Right lobe of liver (tissue), 6 donors: ENCODE results near the gene OR4C13. TPM values are rescaled to one million over a fixed set of nuclear protein-coding genes. Genes with fewer than 3 reads are reported as not detected.
"Not testable (repeated sequence)": the region's sequence is repeated elsewhere in the genome, so short reads cannot be mapped to it uniquely, and the experiment has no call there.

Source experiments
- ATAC-seq, 4 donors: fragments of 200-7000 bp; cut with Tn5 transposase; one replicate each; pipeline ENCODE4 v1.9.1; 2020; ENCODE audit warnings: mild to moderate bottlenecking in 4 of 4, moderate library complexity in 4 of 4
- DNase-seq, 3 donors: peaks; one replicate each; pipeline ENCODE4 v3.0.0-alpha.2; 2020
- H3K27ac ChIP-seq, 3 donors: fragments of 200-600 bp; one replicate each; pipeline ENCODE4 v1.8.0; 2022
- H3K27me3 ChIP-seq, 2 donors: fragments of 200-600 bp; one replicate each; pipeline ENCODE4 v1.8.0; 2022
- H3K36me3 ChIP-seq, 4 donors: fragments of 200-600 bp; sonication (generic) in 1 of 4; one replicate each; pipeline versions ENCODE4 v1.5.1 to v1.8.0; 2017 to 2022; ENCODE audit warnings: control low read depth in 1 of 4
- H3K4me1 ChIP-seq, 4 donors: fragments of 200-600 bp; sonication (generic) in 1 of 4; one replicate each; pipeline versions ENCODE4 v1.5.1 to v1.8.0; 2017 to 2022; ENCODE audit warnings: control low read depth in 1 of 4
- H3K4me3 ChIP-seq, 3 donors: fragments of 200-600 bp; one replicate each; pipeline ENCODE4 v1.8.0; 2022
- H3K9me3 ChIP-seq, 4 donors: fragments of 200-600 bp; sonication (generic) in 1 of 4; one replicate each; pipeline versions ENCODE4 v1.5.1 to v1.8.0; 2017 to 2022; ENCODE audit warnings: control low read depth in 1 of 4
- POLR2A ChIP-seq: fragments of 450-650 bp; IDR thresholded peaks from one replicate; pipeline ENCODE4 v1.6.1; 2017; ENCODE audit warnings: antibody characterized with exemption, mild to moderate bottlenecking
- WGBS: methylation state at CpG from one replicate; pipeline ENCODE4 v1.1.6; 2018; ENCODE audit warnings: low coverage, low lambda C conversion rate; ENCODE audit not compliant: insufficient coverage; ENCODE audit errors: missing lambda C conversion rate; 5-methylcytosine and 5-hydroxymethylcytosine counted together
- intact Hi-C, 2 donors: fragments of 100-400 bp; cut with DNase I; formaldehyde crosslinking; loops; one replicate each; pipeline versions ENCODE4 v1.11.2 to v1.14.1; 2022
- long read RNA-seq: library from polyadenylated mRNA; unstranded; transcript quantifications from one replicate; pipeline ENCODE4 v2.0.0, GENCODE V29; 2019
- total RNA-seq, 6 experiments: library from RNA; depleted of rRNA in 2 of 6; stranded (reverse); fragments of >200 nt in 2 of 6; fragmentation: NEBNext Ultra II Directional in 3 of 6; extraction: Animal tissue kit (Norgen Biotek cat#: 25700) in 3 of 6; gene quantifications; one replicate each; pipeline versions ENCODE4 v1.1.0 to v1.2.4, GENCODE V29; 2016 to 2023
- TF ChIP-seq, protein P1 (sequence below), 4 donors: fragments of 200-600 bp in 3 of 4; fragments of 450-650 bp in 1 of 4; IDR thresholded peaks; one replicate each; pipeline versions ENCODE4 v1.5.1 to v1.8.0; 2016 to 2022; ENCODE audit warnings: antibody characterized with exemption in 4 of 4, mild to moderate bottlenecking in 2 of 4
- donor health status: DM: no; HTN: yes; CAD: no.
- donor health status: DM: no; HTN: no; CAD: no.
- donor health status: DM: no; HTN: no; CAD: no.
- donor health status: DM: no; HTN: yes; CAD: no.
- donor health status: DM: no; HTN: yes; CAD: no.

Gene OR4C13
- total RNA-seq, result not detected
- long read RNA-seq, result 0 reads

DNA sequence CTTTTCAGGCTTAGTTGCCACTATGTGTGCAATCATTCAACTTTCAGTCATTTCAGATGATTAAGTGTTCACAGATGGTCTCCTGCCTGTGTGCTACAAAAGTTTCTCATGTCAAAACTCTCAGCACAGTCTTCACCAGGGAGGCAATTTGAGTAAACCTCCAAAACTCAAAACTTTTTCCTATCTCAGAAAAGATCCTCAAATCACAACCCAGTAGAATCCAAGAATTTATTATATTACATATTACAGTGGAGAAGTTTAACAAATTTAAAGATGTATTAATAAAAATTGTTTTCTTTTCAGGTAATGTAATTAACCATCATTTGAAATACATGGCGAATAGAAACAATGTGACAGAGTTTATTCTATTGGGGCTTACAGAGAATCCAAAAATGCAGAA lies at the start of gene OR4C13:
Gene OR4C13, plus strand, starts transcription at position 301 of the 400 bp plus-strand sequence. Its CDS starts 32 bp downstream, at position 333.
- DNase-seq (no peak), ATAC-seq (no peak)
- intact Hi-C loops, result no loop called here
- H3K9me3 ChIP-seq, result no peaks in the 10 kb centered on the region
- H3K4me3 ChIP-seq, result no peak within 1 kb of the TSS
- TF ChIP-seq, protein P1, sequence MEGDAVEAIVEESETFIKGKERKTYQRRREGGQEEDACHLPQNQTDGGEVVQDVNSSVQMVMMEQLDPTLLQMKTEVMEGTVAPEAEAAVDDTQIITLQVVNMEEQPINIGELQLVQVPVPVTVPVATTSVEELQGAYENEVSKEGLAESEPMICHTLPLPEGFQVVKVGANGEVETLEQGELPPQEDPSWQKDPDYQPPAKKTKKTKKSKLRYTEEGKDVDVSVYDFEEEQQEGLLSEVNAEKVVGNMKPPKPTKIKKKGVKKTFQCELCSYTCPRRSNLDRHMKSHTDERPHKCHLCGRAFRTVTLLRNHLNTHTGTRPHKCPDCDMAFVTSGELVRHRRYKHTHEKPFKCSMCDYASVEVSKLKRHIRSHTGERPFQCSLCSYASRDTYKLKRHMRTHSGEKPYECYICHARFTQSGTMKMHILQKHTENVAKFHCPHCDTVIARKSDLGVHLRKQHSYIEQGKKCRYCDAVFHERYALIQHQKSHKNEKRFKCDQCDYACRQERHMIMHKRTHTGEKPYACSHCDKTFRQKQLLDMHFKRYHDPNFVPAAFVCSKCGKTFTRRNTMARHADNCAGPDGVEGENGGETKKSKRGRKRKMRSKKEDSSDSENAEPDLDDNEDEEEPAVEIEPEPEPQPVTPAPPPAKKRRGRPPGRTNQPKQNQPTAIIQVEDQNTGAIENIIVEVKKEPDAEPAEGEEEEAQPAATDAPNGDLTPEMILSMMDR (IDR thresholded peaks at IDR 0.05), result no peak
- H3K27ac ChIP-seq, result no peak within 1 kb of the TSS
- no peaks in the 10 kb centered on the region for H3K36me3 ChIP-seq
- WGBS, result 75% methylated on average over 1 of the region's 1 CpG
- H3K4me1 ChIP-seq, result no peaks in the 10 kb centered on the region
- H3K27me3 ChIP-seq, result no peaks in the 10 kb centered on the region

DNA sequence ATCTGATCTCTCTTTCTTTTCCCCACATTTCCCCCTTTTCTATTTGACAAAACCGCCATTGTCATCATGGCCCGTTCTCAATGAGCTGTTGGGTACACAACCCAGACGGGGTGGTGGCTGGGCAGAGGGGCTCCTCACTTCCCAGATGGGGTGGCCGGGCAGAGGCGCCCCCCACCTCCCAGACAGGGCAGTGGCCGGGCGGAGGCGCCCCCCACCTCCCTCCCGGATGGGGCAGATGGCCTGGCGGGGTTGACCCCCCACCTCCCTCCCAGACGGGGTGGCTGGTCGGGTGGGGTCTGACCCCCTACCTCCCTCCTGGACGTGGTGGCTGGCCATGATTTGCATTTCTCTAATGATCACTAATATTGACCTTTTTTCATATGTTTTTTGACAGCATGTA lies 40.7 kb upstream of the OR4C13 start:
- 47% methylated on average over 4 of the region's 13 CpGs for WGBS
- intact Hi-C loops, result not testable (repeated sequence)

DNA sequence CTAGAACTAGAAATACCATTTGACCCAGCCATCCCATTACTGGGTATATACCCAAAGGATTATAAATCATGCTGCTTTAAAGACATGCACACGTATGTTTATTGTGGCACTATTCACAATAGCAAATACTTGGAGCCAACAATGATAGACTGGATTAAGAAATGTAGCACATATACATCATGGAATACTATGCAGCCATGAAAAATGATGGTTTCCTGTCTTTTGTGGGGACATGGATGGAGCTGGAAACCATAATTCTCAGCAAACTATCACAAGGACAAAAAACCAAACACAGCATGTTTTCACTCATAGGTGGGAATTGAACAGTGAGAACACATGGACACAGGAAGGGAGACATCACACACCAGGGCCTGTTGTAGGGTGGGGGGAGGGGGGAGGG lies 3.5 kb upstream of the OR4C13 start:
- H3K4me3 ChIP-seq, H3K9me3 ChIP-seq, H3K27me3 ChIP-seq, ATAC-seq, DNase-seq, intact Hi-C loops, H3K36me3 ChIP-seq, H3K27ac ChIP-seq, H3K4me1 ChIP-seq: not testable (repeated sequence)
- WGBS, result 42% methylated on average over 1 of the region's 1 CpG

More for the DNA sequence above, 40.7 kb upstream of the OR4C13 start:
- not testable (repeated sequence) for DNase-seq, H3K36me3 ChIP-seq, H3K27me3 ChIP-seq, H3K4me3 ChIP-seq, ATAC-seq, H3K4me1 ChIP-seq, H3K9me3 ChIP-seq, H3K27ac ChIP-seq

DNA sequence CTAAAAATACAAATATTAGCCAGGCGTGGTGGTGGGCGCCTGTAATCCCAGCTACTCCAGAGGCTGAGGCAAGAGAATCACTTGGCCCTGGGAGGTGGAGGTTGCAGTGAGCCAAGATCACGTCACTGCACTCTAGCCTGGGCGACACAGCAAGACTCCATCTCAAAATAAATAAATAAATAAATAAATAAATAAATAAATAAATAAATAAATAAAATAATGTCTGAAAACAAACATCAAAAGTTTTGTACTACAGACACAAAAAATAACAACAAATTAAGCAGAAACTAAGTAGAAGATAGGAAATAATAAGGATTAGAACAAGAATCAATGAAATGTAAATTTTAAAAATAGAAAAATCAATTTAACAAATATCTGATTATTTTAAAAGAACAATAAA lies 21.2 kb downstream of the OR4C13 start:
- H3K4me1 ChIP-seq, H3K9me3 ChIP-seq, DNase-seq, H3K27me3 ChIP-seq, ATAC-seq, H3K4me3 ChIP-seq, intact Hi-C loops, H3K27ac ChIP-seq, H3K36me3 ChIP-seq: not testable (repeated sequence)
- 49% methylated on average over 4 of the region's 4 CpGs for WGBS

DNA sequence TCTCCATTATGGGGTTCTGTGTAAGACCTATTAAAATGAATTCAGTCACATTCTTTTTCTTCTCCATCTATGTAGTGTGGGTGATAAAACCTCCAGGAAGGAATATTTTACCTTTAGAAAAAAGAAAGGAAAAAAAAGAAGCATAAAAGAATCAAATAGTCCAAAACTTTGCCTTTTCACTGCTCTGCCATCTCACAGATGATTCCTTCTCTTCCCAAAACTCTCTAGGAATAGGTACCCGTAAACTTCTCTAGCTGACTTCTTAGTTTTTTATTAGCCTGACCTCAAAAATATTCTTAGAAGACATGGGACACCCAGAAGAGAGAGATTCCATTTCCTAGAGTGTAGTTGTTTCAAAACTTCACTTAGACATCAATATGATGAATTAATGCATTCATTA lies 30.2 kb downstream of the OR4C13 start, which contains the start of gene OR4C12:
Gene OR4C12, minus strand, starts transcription at position 101 of the 400 bp plus-strand sequence. Its CDS starts 34 bp downstream, at position 67.
- H3K4me1 ChIP-seq, intact Hi-C loops, H3K36me3 ChIP-seq, H3K27ac ChIP-seq, H3K4me3 ChIP-seq, H3K27me3 ChIP-seq, ATAC-seq, H3K9me3 ChIP-seq, DNase-seq: not testable (repeated sequence)
- 22% methylated on average over 1 of the region's 1 CpG for WGBS

DNA sequence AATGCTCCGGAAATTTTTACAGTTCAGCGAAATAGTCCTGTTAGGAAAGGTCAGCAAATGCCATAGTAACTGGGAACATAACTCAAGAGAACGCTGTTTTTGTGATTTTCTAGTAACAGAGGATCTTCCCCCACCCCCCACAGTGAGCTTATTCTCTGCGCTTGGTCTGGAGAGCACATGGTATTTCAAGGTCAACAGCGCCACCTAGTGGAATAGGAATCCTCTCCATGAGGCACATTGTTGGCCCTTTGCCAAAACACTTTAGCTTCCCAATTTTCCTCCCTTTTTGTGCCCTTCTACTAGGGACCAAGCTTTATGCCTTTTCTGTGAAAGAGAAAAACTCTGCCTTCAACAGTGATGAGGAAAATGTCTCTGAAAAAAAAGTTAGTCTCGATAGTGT lies 43.4 kb downstream of the OR4C13 start:
- no peak overlapping the region for H3K27ac ChIP-seq
- intact Hi-C loops, result no loop called here
- DNase-seq (peak in 1 of 3 donors; percentile 58), ATAC-seq (peak; percentile 48 to 70 (median 64))
- TF ChIP-seq, protein P1 (IDR thresholded peaks at IDR 0.05), result peak; percentile 52 to 71 (median 65)
- no peak for TF ChIP-seq POLR2A
- 34% methylated on average over 6 of the region's 6 CpGs for WGBS
- H3K4me3 ChIP-seq, result no peak overlapping the region
- H3K4me1 ChIP-seq, result no peaks in the 10 kb centered on the region
- H3K36me3 ChIP-seq, result no peaks in the 10 kb centered on the region
- H3K27me3 ChIP-seq, result no peaks in the 10 kb centered on the region
- no peaks in the 10 kb centered on the region for H3K9me3 ChIP-seq

Other genes with a start within 250 kb of the OR4C13 start
- gene OR4C12, start 30.1 kb downstream of the OR4C13 start, total RNA-seq, result not detected
- not detected for gene OR4C45, start 80.5 kb downstream of the OR4C13 start, total RNA-seq